IMR-90 (cell line): Measurements from ENCODE around the gene HSPA1L.

ENCODE experiments used
- MAZ ChIP-seq: IDR thresholded peaks from 2 replicates; pipeline ENCODE4 v1.6.1; 2012; ENCODE audit warnings: low read depth, mild to moderate bottlenecking, low read length, improper control_type of control experiment, moderate library complexity, borderline replicate concordance
- POLR2A ChIP-seq: IDR thresholded peaks from 2 replicates; pipeline ENCODE4 v1.6.1; 2012; ENCODE audit warnings: mild to moderate bottlenecking, low read depth, low read length
- RCOR1 ChIP-seq: IDR thresholded peaks from 2 replicates; pipeline ENCODE4 v1.6.1; 2012; ENCODE audit warnings: mild to moderate bottlenecking, low read length, improper control_type of control experiment; ENCODE audit not compliant: insufficient replicate concordance
- SMC3 ChIP-seq: fragments of 150-350 bp; IDR thresholded peaks from 2 replicates; pipeline ENCODE4 v1.6.1; 2016; ENCODE audit warnings: low read depth, mild to moderate bottlenecking, antibody characterized with exemption, low read length, moderate library complexity
- TF ChIP-seq, protein P1 (sequence below): conservative IDR thresholded peaks from 2 replicates; pipeline ENCODE4 v1.5.1; 2012; ENCODE audit warnings: mild to moderate bottlenecking, low read depth, low read length, improper control_type of control experiment

DNA sequence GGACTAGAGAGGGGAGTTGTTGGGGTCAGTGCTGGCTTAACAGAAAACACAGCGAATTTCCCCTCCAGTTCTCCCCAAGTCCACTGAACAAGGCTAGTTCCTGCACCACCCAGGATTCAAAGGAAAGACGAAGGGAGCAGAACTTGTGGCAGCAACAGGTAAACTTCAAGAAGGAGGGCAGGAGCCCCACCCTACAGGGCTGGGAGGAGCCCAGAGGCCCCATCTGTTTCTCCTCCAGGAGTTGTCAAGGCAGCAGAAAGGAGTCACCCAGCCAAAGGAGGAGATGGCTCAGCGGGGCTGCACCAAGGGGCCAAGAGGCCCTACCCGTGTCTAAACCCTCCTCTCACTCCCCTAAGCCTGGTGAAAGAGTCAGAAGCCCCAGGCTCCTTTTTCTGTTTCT lies 50.9 kb downstream of the HSPA1L start:
- TF ChIP-seq, protein P1, sequence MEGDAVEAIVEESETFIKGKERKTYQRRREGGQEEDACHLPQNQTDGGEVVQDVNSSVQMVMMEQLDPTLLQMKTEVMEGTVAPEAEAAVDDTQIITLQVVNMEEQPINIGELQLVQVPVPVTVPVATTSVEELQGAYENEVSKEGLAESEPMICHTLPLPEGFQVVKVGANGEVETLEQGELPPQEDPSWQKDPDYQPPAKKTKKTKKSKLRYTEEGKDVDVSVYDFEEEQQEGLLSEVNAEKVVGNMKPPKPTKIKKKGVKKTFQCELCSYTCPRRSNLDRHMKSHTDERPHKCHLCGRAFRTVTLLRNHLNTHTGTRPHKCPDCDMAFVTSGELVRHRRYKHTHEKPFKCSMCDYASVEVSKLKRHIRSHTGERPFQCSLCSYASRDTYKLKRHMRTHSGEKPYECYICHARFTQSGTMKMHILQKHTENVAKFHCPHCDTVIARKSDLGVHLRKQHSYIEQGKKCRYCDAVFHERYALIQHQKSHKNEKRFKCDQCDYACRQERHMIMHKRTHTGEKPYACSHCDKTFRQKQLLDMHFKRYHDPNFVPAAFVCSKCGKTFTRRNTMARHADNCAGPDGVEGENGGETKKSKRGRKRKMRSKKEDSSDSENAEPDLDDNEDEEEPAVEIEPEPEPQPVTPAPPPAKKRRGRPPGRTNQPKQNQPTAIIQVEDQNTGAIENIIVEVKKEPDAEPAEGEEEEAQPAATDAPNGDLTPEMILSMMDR = no peak
- TF ChIP-seq POLR2A = no peak
- TF ChIP-seq SMC3 = no peak
- TF ChIP-seq RCOR1 = no peak
- TF ChIP-seq MAZ = no peak
